Central memory CD8-positive, alpha-beta T cell (primary cell): Measurements from ENCODE around the gene PYGB.

Source experiments
- ATAC-seq: fragments of 150-1000 bp; cut with Tn5 transposase; replicated peaks from 2 replicates; pipeline ENCODE4 v1.10.0; 2022; ENCODE audit warnings: mild to moderate bottlenecking, moderate FRiP score, moderate number of reproducible peaks; ENCODE audit not compliant: poor library complexity, severe bottlenecking; ENCODE audit errors: extremely low read depth
- DNase-seq, 2 donors: peaks; one replicate each; pipeline ENCODE4 v3.0.0; 2021; ENCODE audit warnings: low spot score in 2 of 2
- H3K27ac Mint-ChIP-seq: one replicate; pipeline ENCODE4 v1.8.0; 2022; ENCODE audit warnings: low read depth, mild to moderate bottlenecking, moderate library complexity, mixed read lengths
- H3K27me3 Mint-ChIP-seq: one replicate; pipeline ENCODE4 v1.8.0; 2022; ENCODE audit warnings: mixed read lengths
- H3K36me3 Mint-ChIP-seq: one replicate; pipeline ENCODE4 v1.8.0; 2022; ENCODE audit warnings: mild to moderate bottlenecking, moderate library complexity, mixed read lengths; ENCODE audit not compliant: insufficient read depth
- H3K4me1 Mint-ChIP-seq: one replicate; pipeline ENCODE4 v1.8.0; 2022; ENCODE audit warnings: mixed read lengths
- H3K4me3 Mint-ChIP-seq: one replicate; pipeline ENCODE4 v1.8.0; 2022; ENCODE audit warnings: mild to moderate bottlenecking, moderate library complexity, mixed read lengths
- H3K9me3 Mint-ChIP-seq: one replicate; pipeline ENCODE4 v1.8.0; 2022; ENCODE audit warnings: mixed read lengths

PYGB gene

DNA sequence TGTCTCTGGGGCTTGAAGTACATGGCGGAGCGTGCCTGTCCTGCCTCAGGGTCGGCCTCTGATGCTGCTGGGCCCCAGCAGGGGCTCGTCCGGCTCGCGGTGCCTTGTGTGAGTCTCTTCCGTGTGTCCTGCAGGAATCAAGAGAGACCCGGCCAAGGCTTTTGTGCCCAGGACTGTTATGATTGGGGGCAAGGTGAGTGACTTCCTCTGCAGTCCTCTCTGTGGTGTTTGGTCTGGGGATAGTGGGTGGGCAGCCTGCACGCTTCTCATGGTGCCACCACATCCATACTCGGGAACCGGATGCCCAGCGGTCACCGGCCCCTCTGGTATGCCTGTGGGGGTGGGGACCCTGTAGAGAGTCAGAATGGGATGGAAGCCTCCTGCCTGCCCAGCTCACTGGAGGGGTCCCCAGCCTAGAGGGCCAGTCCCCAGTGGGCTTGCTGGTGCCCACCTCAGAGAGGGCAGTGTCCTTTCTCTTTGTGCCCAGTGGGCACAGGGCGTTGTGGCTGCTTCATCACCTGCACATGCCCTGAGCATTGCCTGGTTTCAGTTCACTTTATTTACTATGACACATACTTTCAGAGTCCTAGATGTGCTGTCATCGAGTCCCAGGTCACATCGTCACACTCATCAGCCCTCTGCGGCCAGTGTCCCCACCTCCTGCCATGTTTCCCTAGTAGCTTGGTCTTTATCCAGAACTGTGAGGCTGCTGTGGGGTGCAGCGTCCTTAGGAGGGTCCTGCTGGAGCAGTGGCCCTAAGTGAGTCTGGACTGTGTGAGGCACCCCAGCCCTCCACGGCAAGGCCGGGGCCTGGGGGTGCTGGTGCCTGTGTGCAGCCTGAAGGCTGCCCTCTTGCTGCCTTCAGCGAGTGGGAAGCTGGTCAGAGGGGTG lies 40.7 kb downstream of the PYGB start:
- Mint-ChIP-seq H3K9me3 (no peaks in the 10 kb centered on the region), H3K36me3 (peaks cover 31% of the 10 kb centered on the region), H3K27me3 (no peaks in the 10 kb centered on the region), H3K4me3 (no peak overlapping the region), H3K27ac (peak overlapping the region; percentile 22), H3K4me1 (peaks cover 4% of the 10 kb centered on the region)
- ATAC-seq = no peak
- no peak for DNase-seq

DNA sequence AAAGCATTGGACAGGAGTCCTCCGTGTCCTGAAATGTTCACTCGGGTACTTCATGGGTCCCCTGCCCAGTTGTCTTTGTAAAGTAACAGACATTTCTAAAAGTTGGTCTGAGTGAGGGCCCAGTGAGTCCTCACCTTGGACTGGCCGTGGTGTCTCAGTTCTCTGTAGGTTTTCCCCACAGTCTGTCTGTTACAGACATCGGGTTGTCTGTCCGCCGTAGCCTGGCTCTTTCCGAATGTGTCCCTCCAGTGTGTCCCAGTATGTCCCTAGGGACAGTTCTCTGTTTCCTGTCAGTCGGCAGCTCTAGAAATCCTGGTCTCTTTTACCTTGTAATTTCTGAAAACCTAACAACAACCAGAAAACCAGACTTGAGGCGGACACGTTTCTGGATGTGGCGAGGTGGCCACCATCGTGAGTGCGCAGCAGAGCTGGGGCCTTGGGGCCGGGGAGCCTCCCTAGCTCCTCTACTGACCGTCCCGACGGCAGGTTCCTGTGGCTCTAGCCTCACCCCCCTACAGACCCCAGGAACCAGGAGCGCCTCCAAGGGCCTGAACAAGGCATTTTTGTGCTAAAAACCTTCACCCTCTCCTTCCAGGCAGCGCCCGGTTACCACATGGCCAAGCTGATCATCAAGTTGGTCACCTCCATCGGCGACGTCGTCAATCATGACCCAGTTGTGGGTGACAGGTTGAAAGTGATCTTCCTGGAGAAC lies 42.2 kb downstream of the PYGB start:
- H3K4me1 Mint-ChIP-seq = peaks cover 4% of the 10 kb centered on the region
- DNase-seq = no peak
- no peak overlapping the region for H3K4me3 Mint-ChIP-seq
- H3K27ac Mint-ChIP-seq = no peak overlapping the region
- H3K27me3 Mint-ChIP-seq = no peaks in the 10 kb centered on the region
- ATAC-seq = no peak
- H3K36me3 Mint-ChIP-seq = peaks cover 33% of the 10 kb centered on the region
- H3K9me3 Mint-ChIP-seq = no peaks in the 10 kb centered on the region

DNA sequence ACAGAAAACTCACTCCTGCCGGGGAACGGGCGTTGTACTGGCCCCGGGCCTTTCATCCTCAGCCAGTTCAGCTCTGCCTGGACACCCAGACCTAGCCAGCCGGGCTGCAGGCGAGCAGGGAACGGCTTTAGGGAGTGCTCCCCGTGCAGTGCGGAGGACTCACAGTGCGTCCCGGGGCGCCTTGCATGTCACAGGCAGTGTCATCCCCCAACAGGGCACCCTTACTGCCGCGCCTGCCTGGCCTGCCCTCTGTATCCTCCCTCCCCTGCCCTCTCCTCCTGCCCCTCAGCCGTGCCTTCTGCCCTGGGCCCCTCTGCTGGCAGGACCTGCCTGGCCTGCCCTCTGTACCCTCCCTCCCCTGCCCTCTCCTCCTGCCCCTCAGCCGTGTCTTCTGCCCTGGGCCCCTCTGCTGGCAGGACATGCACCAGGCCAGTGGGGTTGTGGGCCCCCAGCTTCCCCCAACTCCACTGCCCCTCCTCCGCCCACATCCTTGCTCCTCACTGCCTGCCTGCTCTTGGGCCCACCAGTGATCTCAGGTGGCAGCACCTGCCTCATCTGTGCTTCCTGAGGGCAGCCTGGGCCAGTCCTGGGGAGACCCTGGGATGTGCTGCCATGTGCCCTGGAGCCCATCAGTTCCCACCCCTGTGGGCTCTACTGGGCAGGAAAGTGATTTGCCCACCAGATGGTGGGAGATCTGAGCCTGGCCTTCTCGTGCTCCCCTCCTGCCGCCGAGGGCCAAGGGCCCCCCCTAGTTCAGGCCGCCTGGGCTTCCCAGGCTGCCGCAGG lies 43.0 kb downstream of the PYGB start:
- ATAC-seq = no peak
- Mint-ChIP-seq H3K4me1 (peaks cover under 1% of the 10 kb centered on the region), H3K27ac (peak overlapping the region; percentile 46), H3K9me3 (no peaks in the 10 kb centered on the region), H3K36me3 (peaks cover 29% of the 10 kb centered on the region), H3K4me3 (no peak overlapping the region), H3K27me3 (no peaks in the 10 kb centered on the region)
- DNase-seq = no peak

DNA sequence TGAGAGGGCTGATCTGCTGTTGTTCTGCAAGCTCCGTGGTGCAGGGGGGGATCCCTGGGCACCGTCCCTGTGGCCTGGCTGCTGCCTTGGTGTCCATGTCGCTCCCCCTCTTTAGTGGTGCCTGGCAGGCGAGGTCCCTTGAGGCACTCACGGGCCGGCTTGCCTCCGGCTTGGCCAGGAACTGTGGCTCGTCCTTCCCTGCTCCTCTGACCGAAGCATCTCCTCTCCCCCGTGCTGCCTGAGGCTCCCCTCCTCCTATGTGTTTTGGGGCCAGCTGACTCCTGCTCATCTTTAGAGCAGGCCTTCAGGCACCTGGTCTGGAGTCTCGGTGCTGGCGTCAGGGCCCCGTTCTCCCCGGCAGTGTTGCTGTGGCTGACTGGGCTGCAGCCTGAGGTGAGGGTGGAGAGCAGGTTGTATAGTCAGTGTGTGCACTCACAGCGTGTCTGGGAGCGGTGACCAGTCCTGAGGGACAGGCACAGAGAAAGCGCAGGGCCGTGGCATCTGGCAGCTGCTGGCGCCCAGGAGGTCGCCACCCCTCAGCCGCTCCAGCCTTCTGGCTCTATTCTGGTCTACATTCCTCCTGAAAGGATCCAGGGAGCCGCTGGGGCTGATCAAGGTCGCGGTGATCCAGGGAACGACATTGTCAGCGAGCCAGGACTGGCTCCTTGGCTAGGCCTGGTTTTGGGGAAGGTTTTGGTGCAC lies 43.7 kb downstream of the PYGB start:
- peaks cover 24% of the 10 kb centered on the region for H3K36me3 Mint-ChIP-seq
- H3K9me3 Mint-ChIP-seq = no peaks in the 10 kb centered on the region
- no peak overlapping the region for H3K4me3 Mint-ChIP-seq
- DNase-seq (no peak), ATAC-seq (no peak)
- H3K4me1 Mint-ChIP-seq = no peaks in the 10 kb centered on the region
- H3K27me3 Mint-ChIP-seq = no peaks in the 10 kb centered on the region
- H3K27ac Mint-ChIP-seq = peak overlapping the region; percentile 46

DNA sequence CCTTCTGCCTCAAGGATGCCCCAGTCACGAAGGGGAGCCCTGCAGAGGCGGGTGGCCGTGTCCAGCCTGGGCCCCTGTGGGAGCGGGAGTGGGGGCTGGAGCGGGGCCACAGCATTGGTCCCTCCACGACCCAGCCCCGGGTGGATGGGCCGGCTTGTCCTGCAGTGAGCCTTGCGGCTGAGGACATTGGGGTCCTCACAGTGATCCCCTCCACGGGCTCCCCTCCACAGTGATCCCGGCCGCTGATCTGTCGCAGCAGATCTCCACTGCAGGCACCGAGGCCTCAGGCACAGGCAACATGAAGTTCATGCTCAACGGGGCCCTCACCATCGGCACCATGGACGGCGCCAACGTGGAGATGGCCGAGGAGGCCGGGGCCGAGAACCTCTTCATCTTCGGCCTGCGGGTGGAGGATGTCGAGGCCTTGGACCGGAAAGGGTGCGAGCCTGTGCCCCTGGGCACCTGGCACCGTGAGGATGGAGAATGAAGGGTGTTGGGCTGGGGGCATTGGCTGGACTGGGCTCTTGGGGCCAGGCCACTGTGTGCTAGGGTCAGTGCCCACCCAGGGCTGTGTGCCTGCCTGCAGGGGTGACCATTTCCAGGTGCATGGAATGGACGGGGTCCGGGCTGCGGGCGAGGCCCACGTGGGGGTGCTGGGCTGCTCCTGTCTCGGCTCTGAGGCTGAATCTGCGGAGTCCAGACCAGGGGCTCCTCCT lies 44.4 kb downstream of the PYGB start:
- no peaks in the 10 kb centered on the region for H3K4me1 Mint-ChIP-seq
- H3K4me3 Mint-ChIP-seq = no peak overlapping the region
- DNase-seq = no peak
- H3K27me3 Mint-ChIP-seq = no peaks in the 10 kb centered on the region
- H3K36me3 Mint-ChIP-seq = peaks cover 18% of the 10 kb centered on the region
- ATAC-seq = no peak
- no peaks in the 10 kb centered on the region for H3K9me3 Mint-ChIP-seq
- H3K27ac Mint-ChIP-seq = no peak overlapping the region

DNA sequence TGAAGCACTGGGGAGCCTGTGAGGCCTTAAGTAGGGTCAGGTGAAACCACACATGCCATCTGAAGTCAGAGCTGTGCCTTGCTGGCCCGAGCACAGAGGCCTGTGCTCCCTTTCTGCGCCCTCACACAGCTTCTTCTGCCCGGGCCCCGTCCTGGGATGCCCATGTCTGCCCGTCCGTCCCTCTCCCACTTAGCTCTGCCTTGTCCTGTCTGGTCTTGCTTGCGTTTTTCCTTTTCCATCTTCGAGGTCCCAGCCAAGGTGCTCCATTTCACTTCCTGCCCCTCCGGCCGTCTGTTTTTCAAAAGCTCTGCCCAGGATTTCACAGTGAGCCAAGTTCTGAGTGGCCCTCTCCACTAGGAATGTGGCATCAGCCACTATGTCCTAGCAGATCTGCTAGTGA lies 45.6 kb downstream of the PYGB start:
- no peak for DNase-seq
- peaks cover 14% of the 10 kb centered on the region for H3K36me3 Mint-ChIP-seq
- ATAC-seq = no peak
- H3K27ac Mint-ChIP-seq = no peak overlapping the region
- H3K4me3 Mint-ChIP-seq = no peak overlapping the region
- H3K4me1 Mint-ChIP-seq = no peaks in the 10 kb centered on the region
- no peaks in the 10 kb centered on the region for H3K27me3 Mint-ChIP-seq
- H3K9me3 Mint-ChIP-seq = no peaks in the 10 kb centered on the region

DNA sequence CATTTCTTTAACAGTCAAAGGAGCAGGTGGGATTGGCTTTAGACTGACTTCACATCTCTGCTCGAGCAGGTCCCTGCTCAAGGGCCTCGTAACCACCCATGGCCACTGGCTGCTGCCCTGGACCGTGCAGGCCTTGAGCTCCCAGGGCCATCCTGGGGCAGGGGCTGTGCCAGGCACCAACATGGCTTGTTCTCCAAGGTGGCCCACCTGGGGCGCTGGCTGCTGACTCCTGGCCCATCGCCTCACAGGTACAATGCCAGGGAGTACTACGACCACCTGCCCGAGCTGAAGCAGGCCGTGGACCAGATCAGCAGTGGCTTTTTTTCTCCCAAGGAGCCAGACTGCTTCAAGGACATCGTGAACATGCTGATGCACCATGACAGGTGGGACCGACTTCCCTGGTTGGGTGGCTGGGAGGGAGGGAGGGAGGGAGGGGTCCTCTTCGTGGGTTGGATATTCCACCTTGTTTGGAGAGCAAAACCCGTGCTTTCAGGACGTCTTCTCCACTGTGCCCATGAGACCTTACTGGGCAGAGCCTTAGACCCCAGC lies 46.1 kb downstream of the PYGB start:
- ATAC-seq (no peak), DNase-seq (no peak)
- H3K4me3 Mint-ChIP-seq = no peak overlapping the region
- H3K27me3 Mint-ChIP-seq = no peaks in the 10 kb centered on the region
- no peaks in the 10 kb centered on the region for H3K9me3 Mint-ChIP-seq
- H3K27ac Mint-ChIP-seq = no peak overlapping the region
- peaks cover 14% of the 10 kb centered on the region for H3K36me3 Mint-ChIP-seq
- no peaks in the 10 kb centered on the region for H3K4me1 Mint-ChIP-seq

DNA sequence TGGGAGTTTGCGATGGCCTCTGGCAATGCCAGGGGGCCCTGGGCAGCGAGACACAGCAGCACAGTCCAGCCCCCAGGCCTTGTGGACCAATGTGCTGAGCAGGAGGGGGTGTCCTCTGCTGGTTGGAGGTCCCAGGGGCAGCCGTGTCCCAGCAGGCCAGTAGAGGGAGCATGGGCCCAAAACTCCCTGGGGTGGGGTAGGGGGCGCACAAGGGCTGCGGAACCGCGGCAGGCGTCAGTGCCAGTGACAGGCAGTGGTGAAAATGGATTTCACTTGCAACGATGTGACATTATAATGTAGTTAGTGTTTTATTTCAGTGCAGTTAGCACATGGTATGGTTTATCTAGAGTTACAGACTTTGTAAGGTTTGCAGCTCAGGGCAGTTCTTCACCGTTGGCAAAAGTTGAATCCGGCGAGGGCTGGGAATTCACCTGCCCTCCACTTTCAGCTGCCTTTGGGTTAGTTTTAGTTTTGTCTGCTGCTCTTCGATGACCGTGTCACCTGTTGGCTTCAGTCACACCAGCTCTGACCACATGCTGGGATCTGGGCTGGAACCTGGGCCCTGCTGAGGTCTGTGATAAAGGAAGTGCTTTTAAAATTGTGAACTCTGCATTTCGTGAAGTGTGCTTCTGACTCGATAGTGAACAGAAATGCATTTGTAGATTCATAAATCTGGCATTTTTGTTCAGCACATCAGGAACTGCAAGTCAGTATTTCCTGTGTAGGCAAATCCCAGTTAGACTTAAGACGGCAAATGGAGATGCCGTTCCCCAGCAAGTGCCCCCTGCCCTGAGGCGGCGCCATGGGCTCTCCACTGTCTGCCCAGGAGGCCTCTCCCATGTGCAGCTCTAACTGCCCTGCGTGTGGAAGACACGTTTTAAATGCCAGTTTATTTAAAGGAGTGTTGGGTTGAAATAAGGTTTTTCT lies 46.8 kb downstream of the PYGB start:
- Mint-ChIP-seq H3K27ac (no peak overlapping the region), H3K9me3 (no peaks in the 10 kb centered on the region), H3K4me3 (no peak overlapping the region), H3K4me1 (no peaks in the 10 kb centered on the region), H3K36me3 (peaks cover 12% of the 10 kb centered on the region), H3K27me3 (no peaks in the 10 kb centered on the region)
- peak; percentile 58 for ATAC-seq
- peak in 1 of 2 donors; percentile 22 for DNase-seq

DNA sequence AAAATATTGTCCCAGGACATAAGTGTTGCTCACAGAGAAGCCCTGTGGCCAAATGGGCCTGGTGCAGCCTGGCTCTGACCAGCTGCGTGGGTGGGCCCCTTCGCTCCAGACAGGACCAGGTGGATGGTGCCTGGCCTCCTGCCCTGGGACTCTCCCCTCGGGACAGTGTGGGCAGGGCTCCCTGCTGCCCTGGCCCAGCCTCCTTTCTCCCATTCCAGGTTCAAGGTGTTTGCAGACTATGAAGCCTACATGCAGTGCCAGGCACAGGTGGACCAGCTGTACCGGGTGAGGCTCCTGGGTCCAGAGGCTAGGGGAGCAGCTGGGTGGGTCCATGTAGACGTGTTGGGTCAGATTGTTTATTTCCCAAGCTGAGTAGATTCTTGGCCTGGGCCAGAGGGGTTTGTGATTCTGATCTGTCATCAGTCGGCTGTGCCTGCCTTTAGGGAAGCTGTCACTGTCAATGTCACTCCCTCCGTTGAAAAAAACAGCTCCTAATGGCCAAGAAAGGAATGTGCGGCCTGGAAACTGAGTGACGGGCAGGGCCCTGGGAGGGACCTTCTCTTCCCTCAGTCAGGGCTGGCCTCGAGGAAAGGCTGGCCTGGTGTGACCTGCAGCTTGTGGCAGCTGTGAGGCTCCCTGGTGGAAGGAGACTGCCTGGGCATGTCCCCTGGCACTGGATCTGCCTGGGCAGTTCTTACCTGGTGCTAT lies 47.7 kb downstream of the PYGB start:
- ATAC-seq (no peak), DNase-seq (no peak)
- no peaks in the 10 kb centered on the region for H3K27me3 Mint-ChIP-seq
- no peak overlapping the region for H3K4me3 Mint-ChIP-seq
- no peak overlapping the region for H3K27ac Mint-ChIP-seq
- no peaks in the 10 kb centered on the region for H3K4me1 Mint-ChIP-seq
- no peaks in the 10 kb centered on the region for H3K9me3 Mint-ChIP-seq
- peaks cover 10% of the 10 kb centered on the region for H3K36me3 Mint-ChIP-seq
